ENCODE measurements around the gene ITIH1.
"Not testable (repeated sequence)": the region's sequence is repeated elsewhere in the genome, so short reads cannot be mapped to it uniquely, and the experiment has no call there.

ITIH1 gene

GRCh38 chr3:52774901-52775864 is 2.2 kb upstream of the ITIH1 start:
- DNase-seq: no peak

GRCh38 chr3:52775877-52776276 is 1.5 kb upstream of the ITIH1 start:
- DNase-seq: no peak

GRCh38 chr3:52776486-52776885 is 913 bp upstream of the ITIH1 start:
- DNase-seq: not testable (repeated sequence)

- DNase-seq: no peak
Observed at GRCh38 chr3:52777959-52778805, 783 bp downstream of the ITIH1 start.

GRCh38 chr3:52779011-52779836 is 1.8 kb downstream of the ITIH1 start:
- no peak for DNase-seq

- no peak for DNase-seq
Observed at GRCh38 chr3:52779837-52780585, 2.6 kb downstream of the ITIH1 start.

GRCh38 chr3:52781741-52782140 is 4.3 kb downstream of the ITIH1 start:
- DNase-seq: no peak

GRCh38 chr3:52782412-52783210 is 5.2 kb downstream of the ITIH1 start:
- no peak for DNase-seq

GRCh38 chr3:52783211-52783555 is 5.8 kb downstream of the ITIH1 start:
- DNase-seq: no peak

GRCh38 chr3:52784021-52784621 is 6.7 kb downstream of the ITIH1 start:
- DNase-seq: no peak

GRCh38 chr3:52784931-52785590 is 7.7 kb downstream of the ITIH1 start:
- no peak for DNase-seq

GRCh38 chr3:52786330-52787215 is 9.2 kb downstream of the ITIH1 start:
- no peak for DNase-seq

GRCh38 chr3:52787246-52787645 is 9.8 kb downstream of the ITIH1 start:
- DNase-seq: no peak

GRCh38 chr3:52787672-52788625 is 10.6 kb downstream of the ITIH1 start:
- no peak for DNase-seq

- DNase-seq: no peak
Observed at GRCh38 chr3:52788890-52789745, 11.7 kb downstream of the ITIH1 start.

GRCh38 chr3:52789746-52790040 is 12.3 kb downstream of the ITIH1 start:
- DNase-seq: no peak

- no peak for DNase-seq
Observed at GRCh38 chr3:52790337-52790736, 12.9 kb downstream of the ITIH1 start.
